Thyroid gland (tissue), 4 donors: Measurements from ENCODE around the gene CAPZA3.

ENCODE experiments used
- CTCF ChIP-seq, 6 experiments: fragments of 200-600 bp in 3 of 6; fragments of 450-650 bp in 3 of 6; sonication (generic) in 3 of 6; IDR thresholded peaks; one replicate each; pipeline ENCODE4 v1.5.1; 2016 to 2019; ENCODE audit warnings: antibody characterized with exemption in 6 of 6, mild to moderate bottlenecking in 2 of 6, inconsistent platforms in 1 of 6, moderate library complexity in 1 of 6
- POLR2A ChIP-seq, 2 donors: fragments of 450-650 bp; IDR thresholded peaks; one replicate each; pipeline ENCODE4 v1.6.1; 2017; ENCODE audit warnings: antibody characterized with exemption in 2 of 2, mild to moderate bottlenecking in 2 of 2, moderate library complexity in 1 of 2

- TF ChIP-seq CTCF (IDR thresholded peaks at IDR 0.05): no peak
- TF ChIP-seq POLR2A (IDR thresholded peaks at IDR 0.05): no peak
These were observed 37.6 kb upstream of the CAPZA3 start for GRCh38 chr12:18700271-18700670.
